Loucy (cell line): Measurements from ENCODE around the gene ETV3.

Experiments
- H2AFZ ChIP-seq: fragments of 200-600 bp; sonication (generic); 2 replicates; pipeline ENCODE4 v1.6.0; 2016; ENCODE audit warnings: antibody characterized with exemption, mild to moderate bottlenecking, low read length, moderate library complexity
- H3F3A ChIP-seq: fragments of 200-600 bp; 2 replicates; pipeline ENCODE4 v1.6.0; 2016; ENCODE audit warnings: antibody characterized with exemption, low read depth, mild to moderate bottlenecking
- H3K27me3 ChIP-seq: fragments of 200-600 bp; sonication (generic); 2 replicates; pipeline ENCODE4 v1.6.1; 2014; ENCODE audit warnings: low read length, mild to moderate bottlenecking; ENCODE audit not compliant: insufficient read depth, poor library complexity, severe bottlenecking
- H3K36me3 ChIP-seq: fragments of 200-600 bp; sonication (generic); 2 replicates; pipeline ENCODE4 v1.6.1; 2016; ENCODE audit warnings: low read length; ENCODE audit not compliant: insufficient read depth
- H3K4me1 ChIP-seq: fragments of 200-600 bp; sonication (generic); 2 replicates; pipeline ENCODE4 v1.5.1; 2014; ENCODE audit warnings: low read length, mild to moderate bottlenecking; ENCODE audit not compliant: insufficient read depth, poor library complexity, severe bottlenecking
- H3K4me2 ChIP-seq: fragments of 200-600 bp; sonication (generic); 2 replicates; pipeline ENCODE4 v1.6.0; 2014; ENCODE audit warnings: antibody characterized with exemption, low read length, low read depth, mild to moderate bottlenecking; ENCODE audit not compliant: poor library complexity, severe bottlenecking
- H3K4me3 ChIP-seq: fragments of 200-600 bp; sonication (generic); 2 replicates; pipeline ENCODE4 v1.5.1; 2014; ENCODE audit warnings: low read length, mild to moderate bottlenecking, mixed read lengths; ENCODE audit not compliant: poor library complexity, severe bottlenecking
- H3K79me2 ChIP-seq: fragments of 200-600 bp; sonication (generic); 2 replicates; pipeline ENCODE4 v1.6.1; 2014; ENCODE audit warnings: low read length; ENCODE audit not compliant: insufficient read depth
- H3K9ac ChIP-seq: fragments of 200-600 bp; sonication (generic); 2 replicates; pipeline ENCODE4 v1.6.0; 2014; ENCODE audit warnings: mild to moderate bottlenecking, low read depth, low read length, moderate library complexity; ENCODE audit not compliant: poor library complexity, severe bottlenecking
- H3K9me2 ChIP-seq: fragments of 200-600 bp; sonication (generic); replicated peaks from 2 replicates; pipeline ENCODE4 v1.6.1; 2016; ENCODE audit warnings: low read depth, low read length, mixed read lengths
- H3K9me3 ChIP-seq: fragments of 200-600 bp; sonication (generic); 2 replicates; pipeline ENCODE4 v1.6.1; 2014; ENCODE audit warnings: mild to moderate bottlenecking, antibody characterized with exemption, low read length, low read depth; ENCODE audit not compliant: insufficient read depth
- H4K20me1 ChIP-seq: fragments of 200-600 bp; sonication (generic); 2 replicates; pipeline ENCODE4 v1.6.0; 2014; ENCODE audit warnings: antibody characterized with exemption, low read length, mild to moderate bottlenecking; ENCODE audit not compliant: insufficient read depth, poor library complexity, severe bottlenecking
- CTCF ChIP-seq: fragments of 200-600 bp; sonication (generic); conservative IDR thresholded peaks from 2 replicates; pipeline ENCODE4 v1.5.1; 2014; ENCODE audit warnings: mild to moderate bottlenecking, antibody characterized with exemption, low read length
- EZH2phosphoT487 ChIP-seq: fragments of 200-600 bp; IDR thresholded peaks from 2 replicates; pipeline ENCODE4 v1.6.1; 2018; ENCODE audit warnings: antibody characterized with exemption, mild to moderate bottlenecking, moderate library complexity, borderline replicate concordance

The ETV3 gene

GRCh38 chr1:157181790-157182189 lies 43.6 kb upstream of the ETV3 start:
- Histone ChIP-seq H3F3A (no peaks in the 10 kb centered on the region), H3K36me3 (no peaks in the 10 kb centered on the region), H3K4me3 (no peak overlapping the region), H3K4me2 (no peak overlapping the region), H3K9ac (no peak overlapping the region), H3K9me2 (no peaks in the 10 kb centered on the region), H3K27me3 (no peaks in the 10 kb centered on the region), H3K9me3 (no peaks in the 10 kb centered on the region), H4K20me1 (no peaks in the 10 kb centered on the region), H3K79me2 (no peaks in the 10 kb centered on the region), H2AFZ (no peak overlapping the region), H3K4me1 (peaks cover 4% of the 10 kb centered on the region)
- TF ChIP-seq CTCF (no peak), EZH2phosphoT487 (no peak)

- Histone ChIP-seq H4K20me1 (no peaks in the 10 kb centered on the region), H3K36me3 (no peaks in the 10 kb centered on the region), H3K9me3 (no peaks in the 10 kb centered on the region), H3K79me2 (no peaks in the 10 kb centered on the region), H3K27me3 (no peaks in the 10 kb centered on the region), H3K4me1 (peaks cover 4% of the 10 kb centered on the region), H3K9me2 (no peaks in the 10 kb centered on the region), H3K4me2 (no peak overlapping the region), H3K4me3 (no peak overlapping the region), H3F3A (no peaks in the 10 kb centered on the region), H3K9ac (no peak overlapping the region), H2AFZ (no peak overlapping the region)
- TF ChIP-seq CTCF = no peak
- TF ChIP-seq EZH2phosphoT487 = no peak
Observed at GRCh38 chr1:157181258-157181657, 43.1 kb upstream of the ETV3 start.

GRCh38 chr1:157178490-157178889 lies 40.3 kb upstream of the ETV3 start:
- H4K20me1 ChIP-seq = no peaks in the 10 kb centered on the region
- H3K4me3 ChIP-seq = no peak overlapping the region
- no peak for TF ChIP-seq EZH2phosphoT487
- TF ChIP-seq CTCF = no peak
- no peaks in the 10 kb centered on the region for H3K36me3 ChIP-seq
- H2AFZ ChIP-seq = no peak overlapping the region
- H3K9me3 ChIP-seq = no peaks in the 10 kb centered on the region
- H3K79me2 ChIP-seq = no peaks in the 10 kb centered on the region
- no peaks in the 10 kb centered on the region for H3K27me3 ChIP-seq
- H3F3A ChIP-seq = no peaks in the 10 kb centered on the region
- H3K4me2 ChIP-seq = no peak overlapping the region
- H3K4me1 ChIP-seq = peaks cover 4% of the 10 kb centered on the region
- no peaks in the 10 kb centered on the region for H3K9me2 ChIP-seq
- H3K9ac ChIP-seq = no peak overlapping the region
